H9 (cell line): ENCODE results near the gene USP6NL. TPM values are rescaled to one million over a fixed set of nuclear protein-coding genes. Genes with fewer than 3 reads are reported as not detected.

Source experiments
- DNase-seq: peaks from one replicate; pipeline ENCODE4 v3.0.0-alpha.2; 2017
- H2AFZ ChIP-seq: one replicate; pipeline ENCODE4 v1.6.1; 2013; ENCODE audit warnings: mild to moderate bottlenecking, low read length, control low read depth, moderate library complexity
- H2AK5ac ChIP-seq: 2 replicates; pipeline ENCODE4 v1.6.1; 2013; ENCODE audit warnings: low read length, control low read depth, mixed read lengths; ENCODE audit not compliant: insufficient read length
- H2BK120ac ChIP-seq: one replicate; pipeline ENCODE4 v1.6.1; 2013; ENCODE audit warnings: low read depth, mild to moderate bottlenecking, low read length, control low read depth, inconsistent platforms; ENCODE audit not compliant: poor library complexity, severe bottlenecking
- H2BK12ac ChIP-seq: 2 replicates; pipeline ENCODE4 v1.6.1; 2013; ENCODE audit warnings: low read length, control low read depth, mixed read lengths, low read depth; ENCODE audit not compliant: insufficient read length
- H2BK15ac ChIP-seq: 2 replicates; pipeline ENCODE4 v1.6.1; 2013; ENCODE audit warnings: low read depth, low read length, control low read depth
- H2BK20ac ChIP-seq: one replicate; pipeline ENCODE4 v1.6.1; 2013; ENCODE audit warnings: low read depth, mild to moderate bottlenecking, low read length, control low read depth, inconsistent platforms; ENCODE audit not compliant: poor library complexity, severe bottlenecking
- H2BK5ac ChIP-seq: 2 replicates; pipeline ENCODE4 v1.6.1; 2013; ENCODE audit warnings: low read length, control low read depth, mixed read lengths; ENCODE audit not compliant: insufficient read length
- H3K14ac ChIP-seq: 2 replicates; pipeline ENCODE4 v1.6.1; 2013; ENCODE audit warnings: low read length, control low read depth; ENCODE audit not compliant: insufficient read depth
- H3K18ac ChIP-seq: 2 replicates; pipeline ENCODE4 v1.6.1; 2013; ENCODE audit warnings: low read depth, mild to moderate bottlenecking, mixed read lengths, low read length, control low read depth; ENCODE audit not compliant: insufficient read length
- H3K23ac ChIP-seq: 2 replicates; pipeline ENCODE4 v1.6.1; 2013; ENCODE audit warnings: low read length, control low read depth, mixed read lengths, low read depth; ENCODE audit not compliant: insufficient read length
- H3K23me2 ChIP-seq: 2 replicates; pipeline ENCODE4 v1.6.1; 2013; ENCODE audit warnings: low read depth, mild to moderate bottlenecking, mixed read lengths, low read length, control low read depth; ENCODE audit not compliant: insufficient read length, poor library complexity, severe bottlenecking
- H3K27ac ChIP-seq: 2 replicates; pipeline ENCODE4 v1.5.1; 2013; ENCODE audit warnings: low read length, control low read depth, mixed read lengths, low read depth; ENCODE audit not compliant: insufficient read length
- H3K27me3 ChIP-seq: 2 replicates; pipeline ENCODE4 v1.6.1; 2013; ENCODE audit warnings: low read length, control low read depth, inconsistent platforms; ENCODE audit not compliant: insufficient read depth
- H3K4ac ChIP-seq: 2 replicates; pipeline ENCODE4 v1.6.1; 2013; ENCODE audit warnings: low read depth, mild to moderate bottlenecking, control low read depth, inconsistent platforms, low read length, moderate library complexity
- H3K4me1 ChIP-seq: 2 replicates; pipeline ENCODE4 v1.6.1; 2013; ENCODE audit warnings: low read length, control low read depth, inconsistent platforms; ENCODE audit not compliant: insufficient read depth
- H3K4me2 ChIP-seq: 2 replicates; pipeline ENCODE4 v1.6.1; 2013; ENCODE audit warnings: low read length, control low read depth, mixed read lengths; ENCODE audit not compliant: insufficient read length, insufficient read depth
- H3K56ac ChIP-seq: 2 replicates; pipeline ENCODE4 v1.6.1; 2013; ENCODE audit warnings: low read depth, mild to moderate bottlenecking, mixed read lengths, low read length, control low read depth; ENCODE audit not compliant: insufficient read length
- H3K79me1 ChIP-seq: 2 replicates; pipeline ENCODE4 v1.6.1; 2013; ENCODE audit warnings: low read depth, mild to moderate bottlenecking, moderate library complexity, low read length, control low read depth, inconsistent platforms; ENCODE audit not compliant: insufficient read depth, poor library complexity, severe bottlenecking
- H3K79me2 ChIP-seq: 2 replicates; pipeline ENCODE4 v1.6.1; 2013; ENCODE audit warnings: low read length, control low read depth, inconsistent platforms; ENCODE audit not compliant: insufficient read depth
- H3K9ac ChIP-seq: 2 replicates; pipeline ENCODE4 v1.6.1; 2013; ENCODE audit warnings: low read length, control low read depth, mixed read lengths; ENCODE audit not compliant: insufficient read length; ENCODE audit errors: extremely low read depth
- H3K9me3 ChIP-seq: one replicate; pipeline ENCODE4 v1.6.1; 2013; ENCODE audit warnings: low read depth, low read length, inconsistent platforms; ENCODE audit not compliant: control insufficient read depth
- H3T11ph ChIP-seq: one replicate; pipeline ENCODE4 v1.6.1; 2013; ENCODE audit warnings: mild to moderate bottlenecking, low read length, control low read depth, inconsistent platforms
- H4K20me1 ChIP-seq: one replicate; pipeline ENCODE4 v1.6.1; 2013; ENCODE audit not compliant: control insufficient read depth, insufficient read length, insufficient read depth
- H4K5ac ChIP-seq: 2 replicates; pipeline ENCODE4 v1.6.1; 2013; ENCODE audit warnings: low read depth, mild to moderate bottlenecking, mixed read lengths, low read length, control low read depth; ENCODE audit not compliant: insufficient read length
- H4K8ac ChIP-seq: replicated peaks from 2 replicates; pipeline ENCODE4 v1.6.1; 2013; ENCODE audit warnings: low read length, control low read depth, mixed read lengths, low read depth; ENCODE audit not compliant: insufficient read length
- H4K91ac ChIP-seq: 2 replicates; pipeline ENCODE4 v1.6.1; 2013; ENCODE audit warnings: low read depth, mild to moderate bottlenecking, moderate library complexity, mixed read lengths, low read length, control low read depth; ENCODE audit not compliant: insufficient read length
- H3K27ac Mint-ChIP-seq, 3 experiments: 2 replicates in 2 of 3; 3 replicates in 1 of 3; pipeline ENCODE4 v1.8.0; 2020 to 2021; ENCODE audit warnings: mixed read lengths in 3 of 3, mild to moderate bottlenecking in 1 of 3, moderate library complexity in 1 of 3
- H3K27me3 Mint-ChIP-seq: 2 replicates; pipeline ENCODE4 v1.8.0; 2021; ENCODE audit warnings: low read depth, mild to moderate bottlenecking, moderate library complexity, mixed read lengths
- H3K36me3 Mint-ChIP-seq, 3 experiments: 2 replicates in 2 of 3; 3 replicates in 1 of 3; pipeline ENCODE4 v1.8.0; 2020 to 2021; ENCODE audit warnings: low read depth in 3 of 3, mixed read lengths in 3 of 3; ENCODE audit not compliant: insufficient read depth in 1 of 3
- H3K4me1 Mint-ChIP-seq, 2 experiments: 2 replicates each; pipeline ENCODE4 v1.8.0; 2020; ENCODE audit warnings: mixed read lengths in 2 of 2
- H3K4me3 Mint-ChIP-seq, 2 experiments: 2 replicates in 1 of 2; 3 replicates in 1 of 2; pipeline ENCODE4 v1.8.0; 2020 to 2021; ENCODE audit warnings: mild to moderate bottlenecking in 2 of 2, mixed read lengths in 2 of 2, moderate library complexity in 1 of 2
- H3K9me3 Mint-ChIP-seq, 2 experiments: 2 replicates in 1 of 2; 3 replicates in 1 of 2; pipeline ENCODE4 v1.8.0; 2020; ENCODE audit warnings: mild to moderate bottlenecking in 2 of 2, mixed read lengths in 2 of 2, moderate library complexity in 1 of 2
- CTCF ChIP-seq: fragments of 200-600 bp; sonication (generic); conservative IDR thresholded peaks from 3 replicates; pipeline ENCODE4 v1.8.0; 2021; ENCODE audit warnings: antibody characterized with exemption, mild to moderate bottlenecking
- WGBS: extraction: QIAGEN DNeasy Blood & Tissue Kit; methylation state at CpG from one replicate; pipeline ENCODE4 v1.1.7; 2013; ENCODE audit warnings: missing lambda C conversion rate, low lambda C conversion rate, mixed read lengths; ENCODE audit not compliant: insufficient read length; ENCODE audit errors: extremely low coverage; 5-methylcytosine and 5-hydroxymethylcytosine counted together
- total RNA-seq: library from RNA; stranded (reverse); gene quantifications from 2 replicates; pipeline ENCODE4 v1.2.1, GENCODE V29; 2021

Gene USP6NL
- total RNA-seq, 1 experiment from 2014 or later = 28.3 TPM

- Histone ChIP-seq H3K18ac (no peak overlapping the region), H3T11ph (no peak overlapping the region), H2AFZ (no peak overlapping the region), H2BK12ac (no peak overlapping the region), H2BK120ac (no peak overlapping the region), H4K5ac (no peak overlapping the region), H4K91ac (no peak overlapping the region), H3K23ac (no peak overlapping the region), H2BK5ac (no peak overlapping the region), H3K23me2 (no peaks in the 10 kb centered on the region), H3K27ac (no peak overlapping the region), H2AK5ac (no peak overlapping the region), H3K27me3 (no peaks in the 10 kb centered on the region), H3K56ac (no peak overlapping the region), H3K4me1 (no peaks in the 10 kb centered on the region), H3K14ac (no peak overlapping the region), H3K9ac (no peak overlapping the region), H3K4ac (no peak overlapping the region), H3K4me2 (no peak overlapping the region), H3K9me3 (no peaks in the 10 kb centered on the region), H3K79me2 (no peaks in the 10 kb centered on the region), H2BK15ac (no peak overlapping the region), H4K8ac (no peak overlapping the region), H3K79me1 (no peaks in the 10 kb centered on the region), H2BK20ac (no peak overlapping the region), H4K20me1 (no peaks in the 10 kb centered on the region)
- WGBS = no CpG with 5 or more reads among the region's 5 CpGs
- TF ChIP-seq CTCF = no peak
- H3K36me3 Mint-ChIP-seq = no peaks in the 10 kb centered on the region; a peak in 1 of 7 replicates
- peaks cover 2 to 3% of the 10 kb centered on the region in 2 experiments; a peak in 3 of 5 replicates for H3K9me3 Mint-ChIP-seq
- H3K27me3 Mint-ChIP-seq = peaks cover 8% of the 10 kb centered on the region
- peaks cover 10 to 14% of the 10 kb centered on the region in 2 experiments for H3K4me1 Mint-ChIP-seq
- no peak overlapping the region for H3K4me3 Mint-ChIP-seq
- no peak for DNase-seq
- H3K27ac Mint-ChIP-seq = no peak overlapping the region
Measured at GRCh38 chr10:11616021-11616420, 4.6 kb upstream of the USP6NL start.
